ENCODE results near the gene TPP1.
A peak's percentile ranks its signal among the peaks of the same experiment; 100 is the strongest.

Gene TPP1

GRCh38 chr11:6654281-6655019 is 35.2 kb upstream of the TPP1 start:
- H3K36me3 Mint-ChIP-seq, result peaks cover 6% of the 10 kb centered on the region
- no peak overlapping the region for H3K27ac Mint-ChIP-seq
- H3K27me3 Mint-ChIP-seq, result peaks cover 11% of the 10 kb centered on the region
- DNase-seq (ENCODE audit: low spot score in 2 of 2) (no peak), ATAC-seq (ENCODE audit: low read depth) (no peak)
- H3K4me3 Mint-ChIP-seq, result no peak overlapping the region
- no peaks in the 10 kb centered on the region for H3K9me3 Mint-ChIP-seq
- H3K4me1 Mint-ChIP-seq, result peaks cover 8% of the 10 kb centered on the region

GRCh38 chr11:6653656-6654055 is 34.4 kb upstream of the TPP1 start:
- Mint-ChIP-seq H3K9me3 (no peaks in the 10 kb centered on the region), H3K4me1 (peaks cover 8% of the 10 kb centered on the region), H3K36me3 (peaks cover 6% of the 10 kb centered on the region), H3K27ac (no peak overlapping the region), H3K27me3 (peaks cover 11% of the 10 kb centered on the region), H3K4me3 (no peak overlapping the region)
- ATAC-seq (ENCODE audit: low read depth), result no peak
- no peak for DNase-seq (ENCODE audit: low spot score in 2 of 2)

- Mint-ChIP-seq H3K9me3 (no peaks in the 10 kb centered on the region), H3K4me3 (no peak overlapping the region), H3K27me3 (peaks cover 11% of the 10 kb centered on the region), H3K27ac (no peak overlapping the region), H3K36me3 (peaks cover 6% of the 10 kb centered on the region), H3K4me1 (peaks cover 8% of the 10 kb centered on the region)
- no peak for ATAC-seq (ENCODE audit: low read depth)
- DNase-seq (ENCODE audit: low spot score in 2 of 2), result no peak
Measured at GRCh38 chr11:6653097-6653496, 33.9 kb upstream of the TPP1 start.

- Mint-ChIP-seq H3K4me1 (peaks cover 8% of the 10 kb centered on the region), H3K27me3 (peaks cover 11% of the 10 kb centered on the region), H3K4me3 (no peak overlapping the region), H3K9me3 (no peaks in the 10 kb centered on the region), H3K36me3 (peaks cover 6% of the 10 kb centered on the region), H3K27ac (no peak overlapping the region)
- no peak for DNase-seq (ENCODE audit: low spot score in 2 of 2)
- no peak for ATAC-seq (ENCODE audit: low read depth)
Measured at GRCh38 chr11:6652182-6652581, 33.0 kb upstream of the TPP1 start.

GRCh38 chr11:6650980-6651379 is 31.8 kb upstream of the TPP1 start:
- ATAC-seq (ENCODE audit: low read depth) (no peak), DNase-seq (ENCODE audit: low spot score in 2 of 2) (no peak)
- H3K27ac Mint-ChIP-seq, result no peak overlapping the region
- H3K4me1 Mint-ChIP-seq, result peaks cover 2% of the 10 kb centered on the region
- peaks cover 1% of the 10 kb centered on the region for H3K36me3 Mint-ChIP-seq
- H3K27me3 Mint-ChIP-seq, result peaks cover 2% of the 10 kb centered on the region
- H3K4me3 Mint-ChIP-seq, result no peak overlapping the region
- H3K9me3 Mint-ChIP-seq, result no peaks in the 10 kb centered on the region

- DNase-seq (ENCODE audit: low spot score in 2 of 2), result no peak
- no peak for ATAC-seq (ENCODE audit: low read depth)
- Mint-ChIP-seq H3K4me3 (no peak overlapping the region), H3K27ac (no peak overlapping the region), H3K4me1 (no peaks in the 10 kb centered on the region), H3K27me3 (no peaks in the 10 kb centered on the region), H3K9me3 (no peaks in the 10 kb centered on the region), H3K36me3 (no peaks in the 10 kb centered on the region)
Measured at GRCh38 chr11:6650104-6650503, 30.9 kb upstream of the TPP1 start.

- ATAC-seq (ENCODE audit: low read depth) (peak; percentile 17), DNase-seq (ENCODE audit: low spot score in 2 of 2) (no peak)
- Mint-ChIP-seq H3K27ac (no peak overlapping the region), H3K9me3 (no peaks in the 10 kb centered on the region), H3K36me3 (no peaks in the 10 kb centered on the region), H3K27me3 (no peaks in the 10 kb centered on the region), H3K4me1 (no peaks in the 10 kb centered on the region), H3K4me3 (no peak overlapping the region)
Measured at GRCh38 chr11:6648501-6648900, 29.3 kb upstream of the TPP1 start.

GRCh38 chr11:6647836-6648235 is 28.6 kb upstream of the TPP1 start:
- H3K4me3 Mint-ChIP-seq, result no peak overlapping the region
- H3K27ac Mint-ChIP-seq, result no peak overlapping the region
- H3K36me3 Mint-ChIP-seq, result no peaks in the 10 kb centered on the region
- no peaks in the 10 kb centered on the region for H3K4me1 Mint-ChIP-seq
- no peaks in the 10 kb centered on the region for H3K9me3 Mint-ChIP-seq
- H3K27me3 Mint-ChIP-seq, result no peaks in the 10 kb centered on the region
- DNase-seq (ENCODE audit: low spot score in 2 of 2) (no peak), ATAC-seq (ENCODE audit: low read depth) (no peak)

- Mint-ChIP-seq H3K36me3 (no peaks in the 10 kb centered on the region), H3K4me3 (no peak overlapping the region), H3K9me3 (no peaks in the 10 kb centered on the region), H3K4me1 (no peaks in the 10 kb centered on the region), H3K27ac (no peak overlapping the region), H3K27me3 (no peaks in the 10 kb centered on the region)
- DNase-seq (ENCODE audit: low spot score in 2 of 2) (no peak), ATAC-seq (ENCODE audit: low read depth) (peak; percentile 88)
Measured at GRCh38 chr11:6646918-6647679, 27.9 kb upstream of the TPP1 start.

- ATAC-seq (ENCODE audit: low read depth), result peak; percentile 10
Measured at GRCh38 chr11:6646576-6646917, 27.3 kb upstream of the TPP1 start.

GRCh38 chr11:6646071-6646470 is 26.8 kb upstream of the TPP1 start:
- no peak overlapping the region for H3K27ac Mint-ChIP-seq
- ATAC-seq (ENCODE audit: low read depth) (no peak), DNase-seq (ENCODE audit: low spot score in 2 of 2) (no peak)
- H3K36me3 Mint-ChIP-seq, result no peaks in the 10 kb centered on the region
- H3K4me1 Mint-ChIP-seq, result no peaks in the 10 kb centered on the region
- no peaks in the 10 kb centered on the region for H3K27me3 Mint-ChIP-seq
- no peaks in the 10 kb centered on the region for H3K9me3 Mint-ChIP-seq
- no peak overlapping the region for H3K4me3 Mint-ChIP-seq

More at GRCh38 chr11:6646576-6646917, 27.3 kb upstream of the TPP1 start:
- no peak overlapping the region for H3K4me3 Mint-ChIP-seq
- no peaks in the 10 kb centered on the region for H3K4me1 Mint-ChIP-seq
- H3K27ac Mint-ChIP-seq, result no peak overlapping the region
- no peaks in the 10 kb centered on the region for H3K36me3 Mint-ChIP-seq
- no peak for DNase-seq (ENCODE audit: low spot score in 2 of 2)
- H3K27me3 Mint-ChIP-seq, result no peaks in the 10 kb centered on the region
- H3K9me3 Mint-ChIP-seq, result no peaks in the 10 kb centered on the region

- no peak overlapping the region for H3K4me3 Mint-ChIP-seq
- ATAC-seq (ENCODE audit: low read depth) (no peak), DNase-seq (ENCODE audit: low spot score in 2 of 2) (no peak)
- H3K27ac Mint-ChIP-seq, result no peak overlapping the region
- H3K27me3 Mint-ChIP-seq, result no peaks in the 10 kb centered on the region
- H3K4me1 Mint-ChIP-seq, result peaks cover 3% of the 10 kb centered on the region
- H3K9me3 Mint-ChIP-seq, result no peaks in the 10 kb centered on the region
- H3K36me3 Mint-ChIP-seq, result no peaks in the 10 kb centered on the region
Measured at GRCh38 chr11:6642957-6643356, 23.7 kb upstream of the TPP1 start.

GRCh38 chr11:6640985-6641701 is 21.9 kb upstream of the TPP1 start:
- Mint-ChIP-seq H3K4me3 (no peak overlapping the region), H3K27me3 (no peaks in the 10 kb centered on the region), H3K27ac (no peak overlapping the region), H3K4me1 (peaks cover 3% of the 10 kb centered on the region), H3K36me3 (no peaks in the 10 kb centered on the region), H3K9me3 (no peaks in the 10 kb centered on the region)
- no peak for ATAC-seq (ENCODE audit: low read depth)
- DNase-seq (ENCODE audit: low spot score in 2 of 2), result no peak

All from memory B cell (primary cell).